Stimulated activated CD4-positive, alpha-beta T cell treated with anti-CD3 and anti-CD28 coated beads, Interleukin-2, amount 100 ng/mL, for 4 hours (primary cell): Measurements from ENCODE around the gene STK17A.
"Not testable (repeated sequence)": the region's sequence is repeated elsewhere in the genome, so short reads cannot be mapped to it uniquely, and the experiment has no call there.

Experiments used
- DNase-seq: peaks from one replicate; pipeline ENCODE4 v3.0.0-alpha.2; 2020; ENCODE audit warnings: low read depth

The STK17A gene

GRCh38 chr7:43568529-43568928, 14.4 kb upstream of the STK17A start:
- DNase-seq = no peak

- no peak for DNase-seq
These were observed 13.5 kb upstream of the STK17A start for GRCh38 chr7:43569424-43569823.

GRCh38 chr7:43570688-43571365, 12.1 kb upstream of the STK17A start:
- no peak for DNase-seq

GRCh38 chr7:43572516-43573049, 10.3 kb upstream of the STK17A start:
- peak; percentile 23 for DNase-seq

GRCh38 chr7:43573832-43574231, 9.1 kb upstream of the STK17A start:
- not testable (repeated sequence) for DNase-seq

- no peak for DNase-seq
These were observed 7.4 kb upstream of the STK17A start for GRCh38 chr7:43575506-43575905.

- no peak for DNase-seq
These were observed 6.7 kb upstream of the STK17A start for GRCh38 chr7:43576241-43576640.

- no peak for DNase-seq
These were observed 5.4 kb upstream of the STK17A start for GRCh38 chr7:43577485-43577951.

GRCh38 chr7:43583424-43584194, 701 bp downstream of the STK17A start:
- DNase-seq = peak; percentile 51

GRCh38 chr7:43584195-43584586, 1.3 kb downstream of the STK17A start:
- DNase-seq = peak; percentile 24

- not testable (repeated sequence) for DNase-seq
These were observed 1.8 kb downstream of the STK17A start for GRCh38 chr7:43584733-43585132.

GRCh38 chr7:43585562-43585961, 2.7 kb downstream of the STK17A start:
- DNase-seq = no peak

GRCh38 chr7:43586251-43586900, 3.5 kb downstream of the STK17A start:
- DNase-seq = no peak

- DNase-seq = no peak
These were observed 5.7 kb downstream of the STK17A start for GRCh38 chr7:43588477-43589132.

GRCh38 chr7:43589133-43589478, 6.2 kb downstream of the STK17A start:
- no peak for DNase-seq

GRCh38 chr7:43589728-43590127, 6.8 kb downstream of the STK17A start:
- no peak for DNase-seq

GRCh38 chr7:43590862-43591557, 8.1 kb downstream of the STK17A start:
- no peak for DNase-seq

- DNase-seq = no peak
These were observed 8.8 kb downstream of the STK17A start for GRCh38 chr7:43591558-43592180.

GRCh38 chr7:43592326-43592725, 9.4 kb downstream of the STK17A start:
- no peak for DNase-seq

- no peak for DNase-seq
These were observed 10.1 kb downstream of the STK17A start for GRCh38 chr7:43593010-43593409.

- DNase-seq = no peak
These were observed 11.1 kb downstream of the STK17A start for GRCh38 chr7:43594020-43594419.
